ENCODE data around the gene MSX2.

DNA sequence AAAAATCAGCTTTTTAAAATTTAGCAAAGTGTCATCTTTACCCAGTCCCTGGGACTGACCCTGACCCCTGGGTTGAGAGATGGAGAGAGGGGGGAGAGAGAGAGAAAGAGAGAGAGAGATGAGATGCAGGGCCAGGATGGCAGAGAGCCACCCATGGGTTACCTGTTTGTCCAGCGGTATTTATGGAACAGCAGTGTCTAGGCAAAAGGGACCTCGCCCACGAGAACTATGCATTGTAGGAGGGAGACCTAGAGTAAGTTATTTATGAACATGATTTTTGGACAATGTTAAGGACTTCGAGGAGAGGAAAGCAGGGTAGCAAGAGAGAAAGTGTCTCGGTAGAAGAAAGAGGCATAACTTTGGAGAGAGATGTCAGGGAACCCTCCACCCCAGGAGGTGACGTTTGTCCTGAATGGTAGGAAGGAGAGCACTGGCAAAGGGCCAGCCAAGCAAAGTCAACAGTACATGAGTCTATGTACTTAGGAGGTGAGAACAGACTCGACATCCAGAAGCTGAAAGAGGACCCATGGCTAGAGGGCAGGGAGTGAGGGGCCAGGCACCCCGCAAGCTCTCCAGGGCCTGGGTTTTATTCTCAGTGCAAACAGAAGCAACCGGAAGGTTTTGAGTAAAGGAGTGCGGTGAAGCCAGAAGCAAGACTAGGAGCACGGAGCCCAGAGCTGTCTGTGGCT lies 30.5 kb upstream of the MSX2 start:
- TF ChIP-seq EZH2 (IDR thresholded peaks at IDR 0.05): no peak
- TF ChIP-seq POLR2AphosphoS5 (IDR thresholded peaks at IDR 0.05; ENCODE audit: borderline replicate concordance, low read depth, low read length): no peak
